Astrocyte (in vitro differentiated cells and primary cell): ENCODE data around the gene TMEM269. TPM values are rescaled to one million over a fixed set of nuclear protein-coding genes. Genes with fewer than 3 reads are reported as not detected.

Experiments used
- DNase-seq: peaks from one replicate; pipeline ENCODE4 v3.0.0-alpha.2; 2010; ENCODE audit warnings: low read depth
- FAIRE-seq: peaks from 2 replicates; lab custom pipeline; 2011; peaks lifted over from hg19 to GRCh38; lab: Jason Lieb, UNC
- H2AFZ ChIP-seq: 2 replicates; pipeline ENCODE4 v1.6.0; 2012; ENCODE audit warnings: low read depth, low read length, inconsistent platforms
- H3K27ac ChIP-seq: 2 replicates; pipeline ENCODE4 v1.5.1; 2011; ENCODE audit warnings: low read depth, low read length, inconsistent platforms
- H3K27me3 ChIP-seq: 2 replicates; pipeline ENCODE4 v1.6.0; 2011; ENCODE audit warnings: low read length, inconsistent platforms; ENCODE audit not compliant: insufficient read depth
- H3K36me3 ChIP-seq: 2 replicates; pipeline ENCODE4 v1.5.1; 2011; ENCODE audit warnings: low read length, inconsistent platforms; ENCODE audit not compliant: insufficient read depth
- H3K4me1 ChIP-seq: 2 replicates; pipeline ENCODE4 v1.5.1; 2011; ENCODE audit warnings: low read length, inconsistent platforms; ENCODE audit not compliant: insufficient read depth
- H3K4me2 ChIP-seq: 2 replicates; pipeline ENCODE4 v1.6.0; 2012; ENCODE audit warnings: low read length, inconsistent platforms
- H3K4me3 ChIP-seq: 2 replicates; pipeline ENCODE4 v1.5.1; 2011; ENCODE audit warnings: low read depth, mild to moderate bottlenecking, low read length, inconsistent platforms; ENCODE audit not compliant: insufficient read depth
- H3K79me2 ChIP-seq: 2 replicates; pipeline ENCODE4 v1.6.0; 2012; ENCODE audit warnings: mild to moderate bottlenecking, low read length, inconsistent platforms; ENCODE audit not compliant: insufficient read depth
- H3K9ac ChIP-seq: 2 replicates; pipeline ENCODE4 v1.6.0; 2012; ENCODE audit warnings: mild to moderate bottlenecking, low read length, inconsistent platforms
- H3K9me3 ChIP-seq: 2 replicates; pipeline ENCODE4 v1.5.1; 2012; ENCODE audit warnings: low read depth, mild to moderate bottlenecking, low read length, inconsistent platforms; ENCODE audit not compliant: insufficient read depth
- H4K20me1 ChIP-seq: 2 replicates; pipeline ENCODE4 v1.6.0; 2012; ENCODE audit warnings: low read length, inconsistent platforms; ENCODE audit not compliant: insufficient read depth
- H3K27ac Mint-ChIP-seq: one replicate; pipeline ENCODE4 v1.8.0; 2021; ENCODE audit warnings: mild to moderate bottlenecking, mixed read lengths; ENCODE audit not compliant: unreplicated experiment
- H3K27me3 Mint-ChIP-seq: one replicate; pipeline ENCODE4 v1.8.0; 2021; ENCODE audit warnings: low read depth, mixed read lengths; ENCODE audit not compliant: unreplicated experiment
- H3K36me3 Mint-ChIP-seq: one replicate; pipeline ENCODE4 v1.8.0; 2021; ENCODE audit warnings: low read depth, mixed read lengths; ENCODE audit not compliant: unreplicated experiment
- H3K4me1 Mint-ChIP-seq: one replicate; pipeline ENCODE4 v1.8.0; 2021; ENCODE audit warnings: low read depth, mixed read lengths; ENCODE audit not compliant: unreplicated experiment
- H3K4me3 Mint-ChIP-seq: one replicate; pipeline ENCODE4 v1.8.0; 2021; ENCODE audit warnings: mild to moderate bottlenecking, moderate library complexity, mixed read lengths; ENCODE audit not compliant: unreplicated experiment
- H3K9me3 Mint-ChIP-seq: one replicate; pipeline ENCODE4 v1.8.0; 2021; ENCODE audit warnings: mild to moderate bottlenecking, mixed read lengths; ENCODE audit not compliant: unreplicated experiment
- EZH2 ChIP-seq: IDR thresholded peaks from 2 replicates; pipeline ENCODE4 v1.6.1; 2012; ENCODE audit warnings: mild to moderate bottlenecking, low read length, inconsistent platforms; ENCODE audit not compliant: insufficient read depth
- total RNA-seq: library from RNA; stranded (reverse); gene quantifications from 2 replicates; pipeline ENCODE4 v1.2.1, GENCODE V29; 2021
- TF ChIP-seq, protein P1 (sequence below): IDR thresholded peaks from 2 replicates; pipeline ENCODE4 v1.5.1; 2011; ENCODE audit warnings: low read depth, mild to moderate bottlenecking, inconsistent platforms, low read length, moderate library complexity; ENCODE audit not compliant: insufficient read depth

The TMEM269 gene
- total RNA-seq, 1 donor from 2014 or later = 0.09 TPM

DNA sequence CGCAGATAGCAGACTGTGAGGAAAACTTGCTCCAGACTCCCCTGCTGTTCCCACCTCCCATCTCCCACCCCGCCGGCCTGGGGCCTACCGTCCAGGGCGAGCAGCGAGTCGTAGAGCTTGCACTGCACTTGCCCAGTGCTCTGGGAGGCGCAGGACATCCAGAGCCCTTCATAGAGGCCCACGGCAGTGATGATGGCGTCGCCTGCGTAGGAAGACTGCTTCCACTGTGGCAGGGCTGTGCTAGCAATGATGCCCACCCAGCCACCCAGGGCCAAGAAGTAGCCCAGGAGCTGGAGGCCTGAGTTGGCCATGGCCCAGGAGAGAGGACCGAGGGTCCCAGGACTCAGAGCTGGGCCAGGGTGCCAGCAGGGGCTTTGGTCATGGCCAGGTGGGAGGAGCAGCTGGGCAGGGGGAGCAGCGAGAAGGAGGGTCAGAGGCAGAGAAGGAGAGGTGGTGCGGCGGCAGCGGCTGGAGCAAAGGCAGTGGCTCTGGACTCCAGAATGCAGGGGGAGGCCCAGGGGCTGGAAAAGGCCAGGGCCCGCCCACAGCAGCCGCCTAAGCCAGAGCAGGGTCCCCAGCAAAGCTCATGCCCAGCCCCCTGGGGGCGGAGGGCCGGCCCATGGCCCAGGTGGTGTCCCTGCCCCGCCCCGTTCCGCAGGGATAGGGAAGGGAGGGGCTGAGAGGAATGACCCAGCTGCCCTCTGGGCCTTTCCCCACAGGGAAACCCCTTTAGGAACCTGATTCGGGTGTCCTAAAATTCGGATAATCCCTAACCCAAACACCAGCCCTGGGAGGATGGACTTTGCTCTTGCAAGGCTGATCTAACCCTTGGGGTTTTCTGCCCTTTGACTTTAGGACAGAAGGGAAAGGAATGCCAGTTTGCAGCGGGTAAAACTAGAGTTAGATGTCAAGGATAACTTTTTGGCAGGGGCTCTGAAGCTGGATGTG lies 44.8 kb upstream of the TMEM269 start, which contains the start of gene CLDN19:
CLDN19 (minus strand) TSS at position 484 of the 948 bp plus-strand sequence; CDS start at position 311, 173 bp downstream.
- no peaks in the 10 kb centered on the region for H3K4me1 ChIP-seq
- peaks cover 3% of the 10 kb centered on the region for H3K27me3 Mint-ChIP-seq
- no peaks in the 10 kb centered on the region for H3K36me3 Mint-ChIP-seq
- peaks cover 5% of the 10 kb centered on the region for H3K4me1 Mint-ChIP-seq
- H4K20me1 ChIP-seq = peaks cover 2% of the 10 kb centered on the region
- H3K4me3 ChIP-seq = no peak within 1 kb of the TSS
- TF ChIP-seq EZH2 = no peak
- TF ChIP-seq, protein P1, sequence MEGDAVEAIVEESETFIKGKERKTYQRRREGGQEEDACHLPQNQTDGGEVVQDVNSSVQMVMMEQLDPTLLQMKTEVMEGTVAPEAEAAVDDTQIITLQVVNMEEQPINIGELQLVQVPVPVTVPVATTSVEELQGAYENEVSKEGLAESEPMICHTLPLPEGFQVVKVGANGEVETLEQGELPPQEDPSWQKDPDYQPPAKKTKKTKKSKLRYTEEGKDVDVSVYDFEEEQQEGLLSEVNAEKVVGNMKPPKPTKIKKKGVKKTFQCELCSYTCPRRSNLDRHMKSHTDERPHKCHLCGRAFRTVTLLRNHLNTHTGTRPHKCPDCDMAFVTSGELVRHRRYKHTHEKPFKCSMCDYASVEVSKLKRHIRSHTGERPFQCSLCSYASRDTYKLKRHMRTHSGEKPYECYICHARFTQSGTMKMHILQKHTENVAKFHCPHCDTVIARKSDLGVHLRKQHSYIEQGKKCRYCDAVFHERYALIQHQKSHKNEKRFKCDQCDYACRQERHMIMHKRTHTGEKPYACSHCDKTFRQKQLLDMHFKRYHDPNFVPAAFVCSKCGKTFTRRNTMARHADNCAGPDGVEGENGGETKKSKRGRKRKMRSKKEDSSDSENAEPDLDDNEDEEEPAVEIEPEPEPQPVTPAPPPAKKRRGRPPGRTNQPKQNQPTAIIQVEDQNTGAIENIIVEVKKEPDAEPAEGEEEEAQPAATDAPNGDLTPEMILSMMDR = no peak
- no peak within 1 kb of the TSS for H3K27ac Mint-ChIP-seq
- H3K4me3 Mint-ChIP-seq = no peak within 1 kb of the TSS
- no peak within 1 kb of the TSS for H3K27ac ChIP-seq
- no peaks in the 10 kb centered on the region for H3K79me2 ChIP-seq
- H2AFZ ChIP-seq = no peak within 1 kb of the TSS
- no peaks in the 10 kb centered on the region for H3K9me3 ChIP-seq
- H3K4me2 ChIP-seq = no peak within 1 kb of the TSS
- FAIRE-seq = no peak
- H3K27me3 ChIP-seq = no peaks in the 10 kb centered on the region
- no peaks in the 10 kb centered on the region for H3K9me3 Mint-ChIP-seq
- H3K9ac ChIP-seq = no peak within 1 kb of the TSS
- no peaks in the 10 kb centered on the region for H3K36me3 ChIP-seq
- no peak for DNase-seq

DNA sequence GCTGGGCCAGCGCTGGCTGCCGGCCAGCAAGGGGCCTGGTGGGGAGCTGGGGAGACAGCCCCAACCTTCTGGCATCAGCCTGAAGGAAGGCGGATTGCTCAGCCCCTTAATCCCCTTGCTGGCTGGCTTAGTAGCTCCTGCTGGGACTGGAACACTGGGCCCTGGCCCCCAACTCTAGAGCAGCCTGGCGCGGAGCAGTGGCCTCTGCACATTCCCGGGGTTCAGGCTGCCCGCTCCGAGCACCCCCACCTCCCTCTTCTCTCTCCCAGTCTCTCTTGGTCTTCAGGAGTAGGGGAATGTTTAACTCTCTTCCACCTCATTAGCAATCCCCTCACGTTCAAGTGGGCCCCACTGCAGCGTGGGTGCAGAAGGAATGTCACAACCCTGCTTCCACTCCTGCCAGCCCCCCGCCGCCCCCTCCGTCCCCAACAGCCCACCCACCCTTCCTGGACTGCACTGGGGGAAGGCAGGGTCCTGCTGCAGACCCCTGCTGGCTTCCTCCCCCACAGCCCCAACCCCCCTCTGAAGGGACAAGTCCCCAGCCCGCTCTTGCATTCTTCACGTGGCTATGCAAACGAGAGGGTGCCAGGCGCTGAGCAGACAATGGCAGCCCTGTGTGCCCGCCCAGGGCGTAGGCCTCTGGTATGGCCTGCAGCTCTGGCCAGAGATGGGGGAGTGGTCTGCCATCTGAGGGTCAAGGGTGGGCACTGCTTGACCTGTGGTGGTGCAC lies 43.8 kb upstream of the TMEM269 start:
- H3K4me1 Mint-ChIP-seq = peaks cover 5% of the 10 kb centered on the region
- peaks cover 2% of the 10 kb centered on the region for H3K9me3 Mint-ChIP-seq
- H3K9me3 ChIP-seq = no peaks in the 10 kb centered on the region
- no peaks in the 10 kb centered on the region for H3K27me3 ChIP-seq
- no peak overlapping the region for H3K4me2 ChIP-seq
- H3K79me2 ChIP-seq = no peaks in the 10 kb centered on the region
- FAIRE-seq = no peak
- H3K27ac ChIP-seq = no peak overlapping the region
- H3K27ac Mint-ChIP-seq = no peak overlapping the region
- H4K20me1 ChIP-seq = peaks cover 12% of the 10 kb centered on the region
- H3K27me3 Mint-ChIP-seq = peaks cover 3% of the 10 kb centered on the region
- H3K9ac ChIP-seq = no peak overlapping the region
- no peak overlapping the region for H3K4me3 ChIP-seq
- H3K36me3 Mint-ChIP-seq = peaks cover 7% of the 10 kb centered on the region
- no peak overlapping the region for H2AFZ ChIP-seq
- H3K36me3 ChIP-seq = no peaks in the 10 kb centered on the region
- TF ChIP-seq EZH2 = no peak
- TF ChIP-seq, protein P1 = no peak
- no peaks in the 10 kb centered on the region for H3K4me1 ChIP-seq
- no peak overlapping the region for H3K4me3 Mint-ChIP-seq
- no peak for DNase-seq
